IMR-90 (cell line): ENCODE results near the gene MRPS26. TPM values are rescaled to one million over a fixed set of nuclear protein-coding genes. Genes with fewer than 3 reads are reported as not detected.
A peak's percentile ranks its signal among the peaks of the same experiment; 100 is the strongest.

ENCODE experiments used
- ATAC-seq: fragments of 200-7000 bp; cut with Tn5 transposase; 2 replicates; pipeline ENCODE4 v1.9.1; 2020; ENCODE audit warnings: low read depth, mild to moderate bottlenecking, moderate library complexity
- BruUV-seq: library from RNA; stranded (reverse); fragments of 400-500 nt; replicated peaks from 2 replicates; lab custom pipeline; 2021; lab: Mats Ljungman, UMichigan
- CTCF ChIA-PET: fragments of 300-600 bp; formaldehyde crosslinking; extraction: SDS; loops from one replicate; lab custom pipeline; 2021; ENCODE audit warnings: antibody characterized with exemption; lab: Yijun Ruan, JAX
- POLR2A ChIA-PET: fragments of 300-600 bp; sonication (Branson Sonifier 250); formaldehyde crosslinking; loops from one replicate; lab custom pipeline; 2022; ENCODE audit warnings: antibody characterized with exemption; ENCODE audit not compliant: unreplicated experiment; lab: Charles Lee
- DNase-seq: peaks from one replicate; pipeline ENCODE4 v3.0.0; 2013
- H2AFZ ChIP-seq: replicated peaks from 2 replicates; pipeline ENCODE3; 2013; ENCODE audit warnings: low read length, mild to moderate bottlenecking; ENCODE audit not compliant: poor library complexity
- H2AK5ac ChIP-seq: 2 replicates; pipeline ENCODE4 v1.6.1; 2013; ENCODE audit warnings: low read depth, low read length, inconsistent platforms
- H2AK9ac ChIP-seq: replicated peaks from 2 replicates; pipeline ENCODE3; 2013; ENCODE audit warnings: mild to moderate bottlenecking, low read depth, low read length, moderate library complexity; ENCODE audit not compliant: poor library complexity
- H2BK120ac ChIP-seq: 2 replicates; pipeline ENCODE4 v1.6.1; 2013; ENCODE audit warnings: low read depth, low read length, inconsistent platforms
- H2BK15ac ChIP-seq: 3 replicates; pipeline ENCODE4 v1.6.1; 2013; ENCODE audit warnings: low read depth, low read length, inconsistent platforms
- H2BK20ac ChIP-seq: 2 replicates; pipeline ENCODE4 v1.6.1; 2013; ENCODE audit warnings: low read depth, mild to moderate bottlenecking, inconsistent platforms, low read length, moderate library complexity
- H2BK5ac ChIP-seq: 2 replicates; pipeline ENCODE4 v1.6.1; 2013; ENCODE audit warnings: mild to moderate bottlenecking, low read depth, low read length, inconsistent platforms; ENCODE audit not compliant: poor library complexity, severe bottlenecking
- H3K14ac ChIP-seq: replicated peaks from 2 replicates; pipeline ENCODE4 v1.6.1; 2013; ENCODE audit warnings: low read depth, low read length, inconsistent platforms
- H3K18ac ChIP-seq: 2 replicates; pipeline ENCODE4 v1.6.1; 2013; ENCODE audit warnings: low read depth, low read length, control low read depth
- H3K23ac ChIP-seq: 2 replicates; pipeline ENCODE4 v1.6.1; 2013; ENCODE audit warnings: low read depth, low read length, inconsistent platforms
- H3K27ac ChIP-seq: 2 replicates; pipeline ENCODE4 v1.5.1; 2013; ENCODE audit warnings: mild to moderate bottlenecking, control low read depth, low read length; ENCODE audit not compliant: insufficient read depth
- H3K27me3 ChIP-seq: 2 replicates; pipeline ENCODE4 v1.6.1; 2013; ENCODE audit warnings: low read length; ENCODE audit not compliant: control insufficient read depth, insufficient read depth
- H3K36me3 ChIP-seq: 2 replicates; pipeline ENCODE4 v1.6.1; 2013; ENCODE audit warnings: low read length, mixed read lengths; ENCODE audit not compliant: control insufficient read depth, insufficient read depth
- H3K4ac ChIP-seq: 2 replicates; pipeline ENCODE4 v1.6.1; 2013; ENCODE audit warnings: low read depth, low read length, inconsistent platforms
- H3K4me1 ChIP-seq: 2 replicates; pipeline ENCODE4 v1.6.1; 2013; ENCODE audit warnings: low read length, mixed read lengths; ENCODE audit not compliant: control insufficient read depth, insufficient read depth
- H3K4me2 ChIP-seq: 2 replicates; pipeline ENCODE4 v1.6.1; 2013; ENCODE audit warnings: low read depth, mild to moderate bottlenecking, control low read depth, low read length, moderate library complexity
- H3K4me3 ChIP-seq: 2 replicates; pipeline ENCODE4 v1.5.1; 2013; ENCODE audit warnings: low read depth, mild to moderate bottlenecking, control low read depth, low read length, moderate library complexity; ENCODE audit not compliant: insufficient read depth
- H3K56ac ChIP-seq: 2 replicates; pipeline ENCODE4 v1.6.1; 2013; ENCODE audit warnings: low read length, inconsistent platforms; ENCODE audit not compliant: insufficient read depth; ENCODE audit errors: extremely low read depth
- H3K79me1 ChIP-seq, 2 experiments: 2 replicates each; pipeline ENCODE4 v1.6.1; 2013; ENCODE audit warnings: low read length in 2 of 2, inconsistent platforms in 1 of 2, low read depth in 1 of 2
- H3K9ac ChIP-seq: 2 replicates; pipeline ENCODE4 v1.6.1; 2013; ENCODE audit warnings: low read depth, low read length, control low read depth
- H3K9me1 ChIP-seq: 2 replicates; pipeline ENCODE4 v1.6.1; 2013; ENCODE audit warnings: low read length, inconsistent platforms; ENCODE audit not compliant: insufficient read depth
- H3K9me3 ChIP-seq: 2 replicates; pipeline ENCODE4 v1.6.1; 2013; ENCODE audit warnings: low read length; ENCODE audit not compliant: control insufficient read depth, insufficient read depth
- H4K20me1 ChIP-seq: 2 replicates; pipeline ENCODE4 v1.6.1; 2013; ENCODE audit warnings: low read length, inconsistent platforms; ENCODE audit not compliant: insufficient read depth
- H4K5ac ChIP-seq: 2 replicates; pipeline ENCODE4 v1.6.1; 2013; ENCODE audit warnings: mild to moderate bottlenecking, low read depth, low read length, control low read depth
- H4K8ac ChIP-seq, 2 experiments: 2 replicates each; pipeline ENCODE4 v1.6.1; 2013; ENCODE audit warnings: low read depth in 2 of 2, low read length in 2 of 2, control low read depth in 1 of 2, inconsistent platforms in 1 of 2
- H4K91ac ChIP-seq: 2 replicates; pipeline ENCODE4 v1.6.1; 2013; ENCODE audit warnings: low read depth, low read length, inconsistent platforms; ENCODE audit not compliant: insufficient read depth
- ELK1 ChIP-seq: fragments of 150-350 bp; IDR thresholded peaks from 2 replicates; pipeline ENCODE4 v1.6.1; 2016; ENCODE audit warnings: low read depth, mild to moderate bottlenecking, low read length, moderate library complexity, borderline replicate concordance
- MAZ ChIP-seq: IDR thresholded peaks from 2 replicates; pipeline ENCODE4 v1.6.1; 2012; ENCODE audit warnings: low read depth, mild to moderate bottlenecking, low read length, improper control_type of control experiment, moderate library complexity, borderline replicate concordance
- POLR2A ChIP-seq: IDR thresholded peaks from 2 replicates; pipeline ENCODE4 v1.6.1; 2012; ENCODE audit warnings: mild to moderate bottlenecking, low read depth, low read length
- USF2 ChIP-seq: fragments of 150-350 bp; IDR thresholded peaks from 2 replicates; pipeline ENCODE4 v1.6.1; 2017; ENCODE audit warnings: mild to moderate bottlenecking, antibody characterized with exemption, low read length, low read depth
- WGBS, 2 experiments: methylation state at CpG; one replicate each; pipeline versions ENCODE4 v1.1.5 to v1.1.7; 2013; ENCODE audit warnings: missing lambda C conversion rate in 2 of 2; ENCODE audit not compliant: insufficient read length in 1 of 2; ENCODE audit errors: extremely low coverage in 2 of 2; 5-methylcytosine and 5-hydroxymethylcytosine counted together
- dilution Hi-C: fragments of 300-500 bp; cut with HindIII; formaldehyde crosslinking; loops from one replicate; pipeline ENCODE4 v1.14.3; 2018; ENCODE audit warnings: low sequenced_read_pairs; ENCODE audit not compliant: unreplicated experiment
- in situ Hi-C: fragments of 300-500 bp; cut with MboI; formaldehyde crosslinking; loops from 3 replicates; pipeline ENCODE4 v1.14.3; 2019; ENCODE audit warnings: low sequenced_read_pairs, inconsistent platforms, mixed read lengths
- intact Hi-C: fragments of 100-400 bp; cut with micrococcal nuclease; formaldehyde crosslinking; loops from 2 replicates; pipeline ENCODE4 v1.10.0; 2022
- polyA plus RNA-seq, 3 experiments: library from polyadenylated mRNA; depleted of rRNA; stranded (reverse); fragments of >200 nt; gene quantifications; 2 replicates each; pipeline ENCODE4 v1.2.3, GENCODE V29; 2012; ENCODE audit warnings: low replicate concordance in 1 of 3
- total RNA-seq: library from RNA; depleted of rRNA; stranded (reverse); fragments of >200 nt; gene quantifications from 2 replicates; pipeline ENCODE4 v1.2.3, GENCODE V29; 2012

Gene MRPS26
- total and polyA plus RNA-seq, 2 of the 4 experiments (the other 2 are of a cell fraction): 22.2 to 38.6 TPM

GRCh38 chr20:3080939-3081388 is 35.1 kb downstream of the MRPS26 start:
- Histone ChIP-seq H3K23ac (0 out of 2 replicates have a peak overlapping the region, but pooled peaks have one; percentile 27), H4K8ac (no peak overlapping the region), H3K9me3 (no peaks in the 10 kb centered on the region; the same call in 1 of the 2 replicates), H3K14ac (no peak overlapping the region), H3K4ac (no peak overlapping the region), H3K36me3 (no peaks in the 10 kb centered on the region), H3K27me3 (peaks cover 55% of the 10 kb centered on the region), H2BK120ac (no peak overlapping the region), H2AFZ (no peak overlapping the region), H3K4me2 (no peak overlapping the region), H2AK9ac (no peak overlapping the region), H2BK5ac (no peak overlapping the region), H3K27ac (no peak overlapping the region), H2BK20ac (no peak overlapping the region), H3K79me1 (no peaks in the 10 kb centered on the region), H3K9me1 (peaks cover 2% of the 10 kb centered on the region; the same call in 1 of the 2 replicates), H3K4me1 (no peaks in the 10 kb centered on the region; the same call in 1 of the 2 replicates), H2AK5ac (no peak overlapping the region), H4K5ac (no peak overlapping the region), H3K56ac (no peak overlapping the region), H3K4me3 (no peak overlapping the region), H3K9ac (no peak overlapping the region), H2BK15ac (no peak overlapping the region), H3K18ac (no peak overlapping the region), H4K91ac (no peak overlapping the region), H4K20me1 (no peaks in the 10 kb centered on the region)
- ATAC-seq: peak; percentile 56
- intact Hi-C loops (no loop called here), dilution Hi-C loops (no loop called here), in situ Hi-C loops (no loop called here)
- ChIA-PET CTCF (no interaction called here), POLR2A (no interaction called here)
- peak; percentile 18 for DNase-seq
- WGBS, 2 experiments: no CpG with 5 or more reads among the region's 6 CpGs
- no TSS peak for BruUV-seq
- TF ChIP-seq USF2 (no peak), ELK1 (no peak), MAZ (no peak), POLR2A (no peak)
